Measurements from ENCODE around the gene PIR. TPM values are rescaled to one million over a fixed set of nuclear protein-coding genes. Genes with fewer than 3 reads are reported as not detected.

PIR gene
- total and polyA plus RNA-seq, 2 of the 8 experiments (the other 6 are each of a cell fraction or from before 2014, with no cell fraction given): 6.4 to 10.3 TPM

DNA sequence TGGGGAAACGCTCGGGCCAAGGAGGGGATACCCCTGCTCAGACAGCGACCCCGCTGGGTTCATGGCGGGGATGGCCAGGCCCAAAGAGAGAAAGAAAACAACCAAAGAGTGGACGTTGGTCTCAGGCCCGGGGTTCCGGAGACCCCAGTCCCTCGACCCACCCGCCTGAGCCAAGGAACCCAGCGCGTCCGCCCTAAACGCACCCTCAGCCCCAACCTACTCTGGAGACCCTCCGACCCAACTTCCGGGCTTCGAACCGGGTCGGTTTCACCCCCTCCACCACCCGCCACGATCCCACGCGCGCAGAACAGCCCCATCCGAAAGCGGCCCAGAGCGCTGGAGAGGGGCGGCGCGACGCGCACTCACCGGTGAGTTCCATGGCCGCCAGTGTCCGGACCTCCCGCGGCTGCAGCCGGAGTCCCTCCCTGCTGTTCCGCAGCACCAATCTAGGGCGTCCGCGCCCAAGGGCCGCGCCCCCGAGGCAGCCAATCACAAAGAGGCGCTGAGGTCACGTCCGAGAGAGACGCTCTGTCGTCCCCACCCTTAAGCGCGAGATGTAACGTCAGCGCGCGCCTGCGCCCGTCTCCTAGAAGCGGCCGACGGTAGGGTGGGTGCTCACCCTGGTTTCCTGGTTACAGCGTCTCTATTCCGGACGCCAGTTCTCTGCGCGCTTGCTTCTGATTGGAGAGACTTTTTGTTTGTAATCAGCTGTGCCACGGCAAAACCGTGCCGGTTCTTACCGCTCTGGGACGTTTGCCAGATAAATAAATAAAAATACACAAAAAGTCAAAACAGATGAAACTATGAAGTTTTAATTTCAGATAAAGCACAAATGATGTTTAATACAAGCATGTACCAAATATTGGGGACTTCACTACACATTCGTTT lies 157.8 kb downstream of the PIR start, which contains the start of gene PIGA (continued):
- TF ChIP-seq YY1 (IDR thresholded peaks at IDR 0.05; ENCODE audit: low read depth, low read length) (peak; percentile 80), PHF8 (conservative IDR thresholded peaks at IDR 0.05; ENCODE audit: low read depth, low read length) (peak; percentile 79; the same call in 1 of the 2 replicates), KDM4A (IDR thresholded peaks at IDR 0.05; ENCODE audit: low read depth, low read length, severe bottlenecking) (peak; percentile 65), CEBPB (IDR thresholded peaks at IDR 0.05; ENCODE audit: low read depth, low read length) (no peak), SP1 (IDR thresholded peaks at IDR 0.05; ENCODE audit: low read depth, low read length) (peak; percentile 55; the same call in 1 of the 2 replicates), TAF7 (optimal IDR thresholded peaks at IDR 0.05; ENCODE audit: borderline replicate concordance, low read depth, low read length) (no peak), ASH2L (IDR thresholded peaks at IDR 0.05; ENCODE audit: low read length) (peak; percentile 35), CTBP2 (IDR thresholded peaks at IDR 0.05; ENCODE audit: borderline replicate concordance, insufficient read depth, insufficient read length, low read length) (no peak), RBBP5 (IDR thresholded peaks at IDR 0.05; ENCODE audit: borderline replicate concordance, low read depth, low read length) (peak; percentile 48; the same call in 1 of the 2 replicates), POLR2A (IDR thresholded peaks at IDR 0.05; ENCODE audit: control extremely low read depth in 1 of 2, low read depth in 2 of 2, low read length in 2 of 2) (peak in 1 of 2 experiments; percentile 78; a peak in 2 of 3 replicates), CREB1 (IDR thresholded peaks at IDR 0.05) (peak; percentile 91), SP2 (IDR thresholded peaks at IDR 0.05; ENCODE audit: low read length) (no peak)
- TF ChIP-seq, protein P1, sequence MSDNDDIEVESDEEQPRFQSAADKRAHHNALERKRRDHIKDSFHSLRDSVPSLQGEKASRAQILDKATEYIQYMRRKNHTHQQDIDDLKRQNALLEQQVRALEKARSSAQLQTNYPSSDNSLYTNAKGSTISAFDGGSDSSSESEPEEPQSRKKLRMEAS (IDR thresholded peaks at IDR 0.05): no peak

Other genes with a start within 250 kb of the PIR start
- gene ASB9, start 223.2 kb downstream of the PIR start, total RNA-seq (2021; fragmentation: NEBNext Ultra II Directional; extraction: Animal tissue kit (Norgen Biotek cat#: 25700)): 0.54 TPM in 1 of 2 replicates, not detected in the other
- gene ASB9, start 223.2 kb downstream of the PIR start, polyA plus RNA-seq (2011; rRNA removed): 0.64 and 1.2 TPM in 2 replicates
- not detected in 2 replicates for gene ASB11, start 177.7 kb downstream of the PIR start, total RNA-seq (2021; fragmentation: NEBNext Ultra II Directional; extraction: Animal tissue kit (Norgen Biotek cat#: 25700))
- gene ASB11, start 177.7 kb downstream of the PIR start, polyA plus RNA-seq (2011; rRNA removed): not detected in 2 replicates
- 13.4 and 15.7 TPM in 2 replicates for gene PIGA, start 157.8 kb downstream of the PIR start, total RNA-seq (2021; fragmentation: NEBNext Ultra II Directional; extraction: Animal tissue kit (Norgen Biotek cat#: 25700))
- 2.1 and 5.0 TPM in 2 replicates for gene PIGA, start 157.8 kb downstream of the PIR start, polyA plus RNA-seq (2011; rRNA removed)
- gene VEGFD, start 108.9 kb downstream of the PIR start, total RNA-seq (2021; fragmentation: NEBNext Ultra II Directional; extraction: Animal tissue kit (Norgen Biotek cat#: 25700)): 0.19 TPM in 1 of 2 replicates, not detected in the other
- 0.06 TPM in 1 of 2 replicates, not detected in the other for gene VEGFD, start 108.9 kb downstream of the PIR start, polyA plus RNA-seq (2011; rRNA removed)
- not detected in 2 replicates for gene BMX, start 7.5 kb upstream of the PIR start, total RNA-seq (2021; fragmentation: NEBNext Ultra II Directional; extraction: Animal tissue kit (Norgen Biotek cat#: 25700))
- not detected in 2 replicates for gene BMX, start 7.5 kb upstream of the PIR start, polyA plus RNA-seq (2011; rRNA removed)
- 0.29 TPM in 1 of 2 replicates, not detected in the other for gene ACE2, start 107.6 kb upstream of the PIR start, total RNA-seq (2021; fragmentation: NEBNext Ultra II Directional; extraction: Animal tissue kit (Norgen Biotek cat#: 25700))
- 0.02 and 0.06 TPM in 2 replicates for gene ACE2, start 107.6 kb upstream of the PIR start, polyA plus RNA-seq (2011; rRNA removed)
- 0.99 and 1.3 TPM in 2 replicates for gene CLTRN, start 171.5 kb upstream of the PIR start, total RNA-seq (2021; fragmentation: NEBNext Ultra II Directional; extraction: Animal tissue kit (Norgen Biotek cat#: 25700))
- gene CLTRN, start 171.5 kb upstream of the PIR start, polyA plus RNA-seq (2011; rRNA removed): 0.58 and 1.2 TPM in 2 replicates
- 5.8 and 8.6 TPM in 2 replicates for gene CA5B, start 244.9 kb upstream of the PIR start, total RNA-seq (2021; fragmentation: NEBNext Ultra II Directional; extraction: Animal tissue kit (Norgen Biotek cat#: 25700))
- gene CA5B, start 244.9 kb upstream of the PIR start, polyA plus RNA-seq (2011; rRNA removed): 2.3 and 3.3 TPM in 2 replicates

Data from H1 (cell line).